Stimulated activated CD8-positive, alpha-beta memory T cell treated with anti-CD3 and anti-CD28 coated beads, Interleukin-2, amount 100 ng/mL, for 1 hour (primary cell): ENCODE measurements around the gene VPS8.
"Not testable (repeated sequence)": the region's sequence is repeated elsewhere in the genome, so short reads cannot be mapped to it uniquely, and the experiment has no call there.

Experiments
- DNase-seq, 2 donors: peaks; one replicate each; pipeline ENCODE4 v3.0.0-alpha.2; 2020; ENCODE audit warnings: low read depth in 2 of 2

Gene VPS8

GRCh38 chr3:184982076-184982475, 170.1 kb downstream of the VPS8 start:
- no peak for DNase-seq

- DNase-seq: no peak
These were observed 173.6 kb downstream of the VPS8 start for GRCh38 chr3:184985586-184985985.

- no peak for DNase-seq
These were observed 174.5 kb downstream of the VPS8 start for GRCh38 chr3:184986366-184986889.

- DNase-seq: no peak
These were observed 181.4 kb downstream of the VPS8 start for GRCh38 chr3:184993394-184993793.

GRCh38 chr3:185003876-185004275, 191.9 kb downstream of the VPS8 start:
- DNase-seq: not testable (repeated sequence)

- no peak for DNase-seq
These were observed 197.7 kb downstream of the VPS8 start for GRCh38 chr3:185009650-185010049.

GRCh38 chr3:185017584-185017983, 205.6 kb downstream of the VPS8 start:
- not testable (repeated sequence) for DNase-seq

GRCh38 chr3:185017996-185018395, 206.0 kb downstream of the VPS8 start:
- not testable (repeated sequence) for DNase-seq

- DNase-seq: no peak
These were observed 209.3 kb downstream of the VPS8 start for GRCh38 chr3:185021256-185021655.

- no peak for DNase-seq
These were observed 212.4 kb downstream of the VPS8 start for GRCh38 chr3:185024406-185024805.

GRCh38 chr3:185024966-185025365, 213.0 kb downstream of the VPS8 start:
- DNase-seq: no peak

- DNase-seq: no peak
These were observed 216.2 kb downstream of the VPS8 start for GRCh38 chr3:185028121-185028520.

GRCh38 chr3:185029086-185029485, 217.1 kb downstream of the VPS8 start:
- no peak for DNase-seq

GRCh38 chr3:185030399-185030798, 218.4 kb downstream of the VPS8 start:
- no peak for DNase-seq

GRCh38 chr3:185030951-185031350, 219.0 kb downstream of the VPS8 start:
- DNase-seq: no peak

GRCh38 chr3:185037801-185038200, 225.8 kb downstream of the VPS8 start:
- no peak for DNase-seq

GRCh38 chr3:185040425-185040824, 228.5 kb downstream of the VPS8 start:
- DNase-seq: no peak

- no peak for DNase-seq
These were observed 229.6 kb downstream of the VPS8 start for GRCh38 chr3:185041540-185041939.

GRCh38 chr3:185042312-185043050, 230.5 kb downstream of the VPS8 start:
- DNase-seq: no peak

- DNase-seq: no peak
These were observed 234.2 kb downstream of the VPS8 start for GRCh38 chr3:185046164-185046515.

- no peak for DNase-seq
These were observed 234.6 kb downstream of the VPS8 start for GRCh38 chr3:185046603-185047002.

GRCh38 chr3:185049710-185050109, 237.7 kb downstream of the VPS8 start:
- no peak for DNase-seq

- DNase-seq: no peak
These were observed 239.8 kb downstream of the VPS8 start for GRCh38 chr3:185051801-185052200.

GRCh38 chr3:185052631-185053030, 240.7 kb downstream of the VPS8 start:
- DNase-seq: no peak
